ENCODE measurements around the gene SCAF11.
A peak's percentile ranks its signal among the peaks of the same experiment; 100 is the strongest.
"Not testable (repeated sequence)": the region's sequence is repeated elsewhere in the genome, so short reads cannot be mapped to it uniquely, and the experiment has no call there.

Gene SCAF11, protein sequence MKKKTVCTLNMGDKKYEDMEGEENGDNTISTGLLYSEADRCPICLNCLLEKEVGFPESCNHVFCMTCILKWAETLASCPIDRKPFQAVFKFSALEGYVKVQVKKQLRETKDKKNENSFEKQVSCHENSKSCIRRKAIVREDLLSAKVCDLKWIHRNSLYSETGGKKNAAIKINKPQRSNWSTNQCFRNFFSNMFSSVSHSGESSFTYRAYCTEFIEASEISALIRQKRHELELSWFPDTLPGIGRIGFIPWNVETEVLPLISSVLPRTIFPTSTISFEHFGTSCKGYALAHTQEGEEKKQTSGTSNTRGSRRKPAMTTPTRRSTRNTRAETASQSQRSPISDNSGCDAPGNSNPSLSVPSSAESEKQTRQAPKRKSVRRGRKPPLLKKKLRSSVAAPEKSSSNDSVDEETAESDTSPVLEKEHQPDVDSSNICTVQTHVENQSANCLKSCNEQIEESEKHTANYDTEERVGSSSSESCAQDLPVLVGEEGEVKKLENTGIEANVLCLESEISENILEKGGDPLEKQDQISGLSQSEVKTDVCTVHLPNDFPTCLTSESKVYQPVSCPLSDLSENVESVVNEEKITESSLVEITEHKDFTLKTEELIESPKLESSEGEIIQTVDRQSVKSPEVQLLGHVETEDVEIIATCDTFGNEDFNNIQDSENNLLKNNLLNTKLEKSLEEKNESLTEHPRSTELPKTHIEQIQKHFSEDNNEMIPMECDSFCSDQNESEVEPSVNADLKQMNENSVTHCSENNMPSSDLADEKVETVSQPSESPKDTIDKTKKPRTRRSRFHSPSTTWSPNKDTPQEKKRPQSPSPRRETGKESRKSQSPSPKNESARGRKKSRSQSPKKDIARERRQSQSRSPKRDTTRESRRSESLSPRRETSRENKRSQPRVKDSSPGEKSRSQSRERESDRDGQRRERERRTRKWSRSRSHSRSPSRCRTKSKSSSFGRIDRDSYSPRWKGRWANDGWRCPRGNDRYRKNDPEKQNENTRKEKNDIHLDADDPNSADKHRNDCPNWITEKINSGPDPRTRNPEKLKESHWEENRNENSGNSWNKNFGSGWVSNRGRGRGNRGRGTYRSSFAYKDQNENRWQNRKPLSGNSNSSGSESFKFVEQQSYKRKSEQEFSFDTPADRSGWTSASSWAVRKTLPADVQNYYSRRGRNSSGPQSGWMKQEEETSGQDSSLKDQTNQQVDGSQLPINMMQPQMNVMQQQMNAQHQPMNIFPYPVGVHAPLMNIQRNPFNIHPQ (N-terminal part only)

DNA sequence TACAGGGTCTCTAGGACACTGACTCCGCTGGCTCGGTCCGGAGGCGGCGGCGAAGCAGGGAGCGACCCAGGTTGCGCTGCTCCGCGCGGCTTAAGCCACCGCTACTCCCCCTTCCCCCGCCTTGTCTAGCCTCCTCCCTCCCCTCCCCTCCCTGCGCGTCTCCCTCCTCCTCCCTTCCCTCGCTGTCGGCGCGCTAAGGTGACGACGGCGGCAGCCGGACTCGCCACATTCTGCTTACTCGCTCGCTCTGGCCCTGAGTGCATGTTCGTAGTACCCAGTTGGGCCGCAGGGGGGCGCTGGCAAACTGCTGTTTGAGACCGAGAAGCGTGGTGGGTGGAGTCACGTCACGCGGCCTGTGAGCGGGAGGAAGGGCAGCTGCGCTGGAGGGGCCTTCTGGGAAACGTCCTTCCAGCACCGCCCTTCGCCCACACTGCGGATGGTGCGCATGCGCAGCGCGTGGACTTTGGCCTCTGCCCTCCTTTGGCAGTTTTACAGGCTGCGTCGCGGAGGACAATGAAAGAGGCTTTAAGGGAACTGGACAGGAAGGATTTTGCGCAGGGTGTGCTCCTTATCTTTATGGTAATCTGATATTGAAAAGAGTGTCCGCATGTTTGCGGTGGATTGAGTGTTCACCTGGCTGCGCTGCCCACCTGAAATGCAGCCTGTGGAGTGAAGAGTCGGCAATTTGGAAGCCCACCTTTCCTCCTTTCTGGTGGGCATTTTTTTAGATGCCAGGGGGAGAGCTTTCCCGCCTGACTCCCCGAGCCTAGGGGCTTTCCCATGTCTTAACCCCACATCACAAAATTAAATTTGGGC, at the start of gene SCAF11:
Gene SCAF11, minus strand, starts transcription at position 107 of the 816 bp plus-strand sequence. CDS start 26,407 bp downstream, outside the sequence.
- DNase-seq = peak; percentile 99

DNA sequence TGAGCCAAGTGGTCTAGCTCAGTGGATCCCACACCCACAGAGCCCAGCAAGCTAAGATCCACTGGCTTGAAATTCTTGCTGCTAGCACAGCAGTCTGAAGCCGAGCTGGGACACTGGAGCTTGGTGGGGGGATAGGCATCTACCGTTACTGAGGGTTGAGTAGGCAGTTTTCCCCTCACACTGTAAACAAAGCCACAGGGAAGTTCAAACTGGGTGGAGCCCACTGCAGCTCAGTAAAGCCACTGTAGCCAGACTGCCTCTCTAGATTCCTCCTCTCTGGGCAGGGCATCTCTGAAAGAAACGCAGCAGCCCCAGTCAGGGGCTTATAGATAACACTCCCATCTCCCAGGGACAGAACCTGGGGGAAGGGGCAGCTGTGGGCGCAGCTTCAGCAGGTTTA, 46.7 kb upstream of the SCAF11 start:
- DNase-seq = peak; percentile 15

DNA sequence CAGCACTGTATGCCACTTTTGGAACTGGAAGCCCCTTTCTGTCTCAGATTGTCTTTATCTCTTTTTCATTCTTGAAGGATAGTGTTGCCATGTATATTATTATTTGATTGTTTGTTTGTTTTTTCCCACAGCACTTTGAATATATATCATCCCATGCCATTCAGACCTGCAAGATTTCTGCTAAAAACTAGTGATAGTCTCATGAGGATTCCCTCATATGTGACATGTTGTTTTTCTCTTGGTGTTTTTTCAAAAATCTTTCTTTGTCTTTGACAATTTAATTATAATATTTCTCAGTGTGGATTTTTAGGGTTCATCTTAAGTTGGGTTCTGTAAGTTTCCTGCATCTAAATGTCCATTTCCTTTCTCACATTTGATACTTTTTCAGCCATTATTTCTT, 36.8 kb upstream of the SCAF11 start:
- no peak for DNase-seq

DNA sequence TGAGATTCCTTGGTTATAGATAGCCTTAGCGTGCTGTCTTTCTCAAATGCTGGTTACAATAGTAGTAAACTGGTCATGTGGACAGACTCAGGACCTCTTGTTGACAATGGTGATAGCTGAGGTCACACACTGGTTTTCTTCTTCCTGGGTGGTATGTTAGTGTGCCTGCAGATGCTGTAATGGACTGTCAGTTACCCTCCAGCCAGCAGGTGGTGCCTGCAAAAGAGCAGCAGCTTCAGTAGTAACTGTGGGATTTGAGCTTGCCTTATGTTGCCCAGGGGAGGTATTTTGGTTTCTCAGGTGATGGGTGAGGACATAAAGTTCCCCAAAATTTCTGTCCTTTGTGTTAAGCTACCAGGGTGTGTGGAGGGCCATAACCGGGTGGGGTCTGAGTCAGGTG, 33.7 kb upstream of the SCAF11 start:
- DNase-seq = no peak

DNA sequence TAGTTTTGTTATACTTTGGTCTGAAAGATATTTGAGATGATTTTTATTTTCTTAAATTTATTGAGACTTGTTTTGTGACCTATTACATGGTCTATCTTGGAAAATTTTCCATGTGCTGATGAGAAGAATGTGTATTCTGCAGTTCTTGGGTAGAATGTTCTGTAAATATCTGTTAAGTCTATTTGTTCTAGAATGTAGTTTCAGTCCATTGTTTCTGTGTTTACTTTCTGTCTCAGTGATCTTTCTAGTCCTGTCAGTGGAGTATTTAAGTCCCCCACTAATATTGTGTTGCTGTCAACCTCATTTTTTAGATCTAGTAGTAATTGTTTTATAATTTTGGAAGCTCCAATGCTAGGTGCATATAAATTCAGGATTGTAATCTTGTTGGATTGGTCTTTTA, 30.4 kb upstream of the SCAF11 start:
- DNase-seq = no peak

DNA sequence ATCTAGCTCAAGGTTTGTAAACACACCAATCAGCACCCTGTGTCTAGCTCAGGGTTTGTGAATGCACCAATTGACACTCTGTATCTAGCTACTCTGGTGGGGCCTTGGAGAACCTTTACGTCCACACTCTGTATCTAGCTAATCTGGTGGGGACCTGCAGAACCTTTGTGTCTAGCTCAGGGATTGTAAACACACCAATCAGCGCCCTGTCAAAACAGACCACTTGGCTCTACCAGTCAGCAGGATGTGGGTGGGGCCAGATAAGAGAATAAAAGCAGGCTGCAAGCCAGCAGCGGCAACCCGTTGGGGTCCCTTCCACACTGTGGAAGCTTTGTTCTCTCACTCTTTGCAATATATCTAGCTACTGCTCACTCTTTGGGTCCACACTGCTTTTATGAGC, 28.3 kb upstream of the SCAF11 start:
- not testable (repeated sequence) for DNase-seq

DNA sequence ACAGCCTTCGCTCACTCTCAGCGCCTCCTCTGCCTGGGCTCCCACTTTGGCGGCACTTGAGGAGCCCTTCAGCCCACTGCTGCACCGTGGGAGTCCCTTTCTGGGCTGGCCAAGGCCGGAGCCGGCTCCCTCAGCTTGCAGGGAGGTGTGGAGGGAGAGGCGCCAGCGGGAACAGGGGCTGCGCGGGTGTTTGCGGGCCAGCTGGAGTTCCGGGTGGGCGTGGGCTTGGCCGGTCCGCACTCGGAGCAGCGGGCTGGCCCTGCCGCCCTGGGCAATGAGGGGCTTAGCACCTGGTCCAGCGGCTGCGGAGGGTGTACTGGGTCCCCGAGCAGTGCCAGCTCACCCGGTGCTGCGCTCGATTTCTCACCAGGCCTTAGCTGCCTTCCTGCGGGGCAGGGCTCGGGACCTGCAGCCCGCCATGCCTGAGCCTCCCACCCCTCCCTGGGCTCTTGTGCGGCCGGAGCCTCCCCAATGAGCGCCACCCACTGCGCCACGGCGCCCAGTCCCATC, 27.5 kb upstream of the SCAF11 start:
- not testable (repeated sequence) for DNase-seq

DNA sequence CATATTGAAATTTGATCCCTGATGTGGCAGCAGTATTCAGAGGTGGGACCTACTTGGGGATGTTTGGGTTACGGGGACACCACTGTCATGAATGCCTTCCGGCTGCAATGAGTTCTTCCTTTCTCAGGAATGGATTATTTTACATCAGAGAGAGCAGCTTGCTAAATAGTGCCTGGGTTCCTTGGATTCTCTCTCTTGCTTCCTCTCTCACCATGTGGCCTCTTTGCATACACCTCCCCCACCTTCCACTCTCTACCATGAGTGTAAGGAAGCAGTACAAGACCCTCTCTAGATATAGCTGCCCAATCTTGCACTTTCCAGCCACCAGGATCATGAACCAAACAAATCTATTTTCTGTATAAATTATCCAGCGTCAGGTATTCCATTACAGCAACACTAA, 15.4 kb upstream of the SCAF11 start:
- DNase-seq = no peak

DNA sequence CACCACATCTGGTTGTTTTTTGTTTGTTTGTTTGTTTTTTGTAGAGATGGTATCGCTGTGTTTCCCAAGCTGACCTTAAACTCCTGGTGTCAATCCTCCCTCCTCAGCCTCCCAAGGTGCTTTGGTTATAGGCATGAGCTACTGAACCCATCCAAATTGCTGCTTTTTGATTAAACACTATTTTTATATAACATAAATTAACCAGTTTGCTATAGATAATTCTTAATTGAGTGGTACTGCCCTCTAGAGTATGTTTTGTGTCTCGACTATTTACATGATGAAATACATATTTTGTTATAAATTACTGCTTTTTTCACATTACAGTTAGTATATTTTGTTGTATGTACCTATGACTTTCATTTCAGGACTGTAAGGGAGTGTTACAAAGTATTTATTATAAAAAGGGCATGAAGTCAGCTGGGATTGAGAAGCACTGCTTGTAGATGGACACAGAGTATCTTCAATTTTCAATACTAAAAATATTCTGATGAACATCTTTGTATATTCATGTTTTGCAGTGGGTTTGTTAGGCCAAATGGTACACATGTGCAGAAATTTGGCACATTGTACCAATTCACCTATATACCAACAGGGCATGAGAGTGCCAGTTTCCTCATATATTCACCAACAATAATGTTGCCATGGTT, 14.9 kb upstream of the SCAF11 start:
- no peak for DNase-seq

DNA sequence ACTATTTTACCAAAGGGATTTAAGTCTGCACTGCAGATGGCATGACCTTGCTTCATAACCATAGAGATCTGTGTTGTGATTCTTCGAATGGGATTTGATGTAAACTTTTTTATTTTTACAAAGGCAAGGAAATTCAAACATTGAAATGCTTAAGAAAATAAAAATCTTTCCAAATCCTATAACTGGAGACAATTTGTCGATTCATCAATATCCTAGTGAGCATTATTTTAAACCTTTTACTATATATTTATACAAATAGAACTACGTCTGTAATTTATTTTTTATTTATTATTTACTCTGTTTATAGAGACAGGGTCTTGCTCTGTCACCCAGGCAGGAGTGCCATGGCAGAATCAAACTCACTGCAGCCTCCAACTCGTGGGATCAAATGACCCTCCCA, 14.3 kb upstream of the SCAF11 start:
- DNase-seq = no peak

DNA sequence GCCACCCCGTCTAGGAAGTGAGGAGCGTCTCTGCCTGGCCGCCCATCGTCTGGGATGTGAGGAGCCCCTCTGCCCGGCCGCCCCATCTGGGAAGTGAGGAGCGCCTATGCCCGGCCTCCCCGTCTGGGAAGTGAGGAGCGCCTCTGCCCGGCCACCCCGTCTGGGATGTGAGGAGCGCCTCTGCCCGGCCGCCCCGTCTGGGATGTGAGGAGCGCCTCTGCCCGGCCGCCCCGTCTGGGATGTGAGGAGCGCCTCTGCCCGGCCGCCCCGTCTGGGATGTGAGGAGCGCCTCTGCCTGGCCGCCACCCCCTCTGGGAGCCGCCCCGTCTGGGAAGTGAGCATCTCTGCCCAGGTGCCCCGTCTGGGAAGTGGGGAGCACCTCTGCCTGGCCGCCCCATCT, 9.7 kb upstream of the SCAF11 start:
- DNase-seq = not testable (repeated sequence)

DNA sequence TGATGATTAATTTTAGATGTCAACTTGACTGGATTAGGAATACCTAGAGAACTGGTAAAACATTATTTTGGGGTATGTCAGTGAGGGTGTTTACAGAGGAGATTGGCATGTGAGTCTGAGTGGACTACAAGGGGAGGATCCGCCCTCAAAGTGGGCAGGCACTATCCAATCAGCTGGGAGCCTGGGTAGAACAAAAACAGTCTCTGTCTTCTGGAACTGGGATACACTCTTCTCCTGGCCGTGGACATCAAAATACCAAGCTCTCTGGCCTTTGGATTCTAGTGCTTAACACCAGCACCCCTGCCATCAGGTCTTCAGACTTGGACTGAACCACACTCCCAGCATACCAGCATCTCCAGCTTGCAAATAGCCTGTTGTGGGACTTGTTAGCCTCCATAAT, 4.4 kb upstream of the SCAF11 start:
- no peak for DNase-seq

DNA sequence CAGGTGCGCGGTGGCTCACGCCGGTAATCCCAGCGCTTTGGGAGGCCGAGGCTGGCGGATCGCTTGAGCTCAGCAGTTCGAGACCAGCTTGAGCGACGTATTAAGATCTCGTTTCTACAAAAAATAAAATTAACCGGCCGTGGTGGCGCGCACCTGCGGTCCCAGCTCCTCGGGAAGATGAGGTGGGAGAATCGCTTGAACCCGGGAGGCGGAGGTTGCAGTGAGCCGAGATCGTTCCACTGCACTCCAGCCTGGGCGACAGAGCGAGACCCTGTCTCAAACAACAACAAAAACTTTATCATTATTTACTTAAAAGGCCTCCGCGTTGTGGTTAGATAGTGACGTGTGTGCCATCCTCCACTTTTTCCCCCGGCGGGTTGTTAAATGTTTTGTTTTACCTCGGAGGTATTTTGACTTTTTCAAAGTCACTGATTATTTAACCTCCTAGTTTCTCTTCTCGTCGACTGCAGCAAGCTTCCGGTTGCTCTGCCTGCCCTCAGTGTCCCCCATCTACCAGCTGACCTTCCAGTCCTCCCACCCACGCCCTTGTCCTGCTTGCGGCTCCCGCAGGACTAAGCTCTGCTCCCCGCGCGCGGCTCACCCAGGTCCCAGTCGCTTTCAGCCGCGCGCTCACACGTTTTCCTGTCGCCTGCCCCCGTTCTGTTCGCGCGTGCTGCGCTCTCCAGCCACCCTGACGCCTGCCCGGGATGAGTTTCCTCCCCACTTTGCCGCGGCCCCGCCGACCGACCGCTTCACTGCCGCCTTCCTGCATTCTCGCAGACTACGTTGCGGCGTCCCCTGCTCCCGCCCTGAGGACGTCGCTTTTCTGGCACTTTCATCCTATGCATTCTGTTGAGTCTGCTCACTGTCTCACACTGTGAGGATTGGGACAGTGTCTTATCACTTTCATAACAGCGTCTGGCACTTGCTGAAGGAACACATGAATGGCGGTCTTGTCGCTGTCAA, 1.2 kb upstream of the SCAF11 start:
- DNase-seq = peak; percentile 76

DNA sequence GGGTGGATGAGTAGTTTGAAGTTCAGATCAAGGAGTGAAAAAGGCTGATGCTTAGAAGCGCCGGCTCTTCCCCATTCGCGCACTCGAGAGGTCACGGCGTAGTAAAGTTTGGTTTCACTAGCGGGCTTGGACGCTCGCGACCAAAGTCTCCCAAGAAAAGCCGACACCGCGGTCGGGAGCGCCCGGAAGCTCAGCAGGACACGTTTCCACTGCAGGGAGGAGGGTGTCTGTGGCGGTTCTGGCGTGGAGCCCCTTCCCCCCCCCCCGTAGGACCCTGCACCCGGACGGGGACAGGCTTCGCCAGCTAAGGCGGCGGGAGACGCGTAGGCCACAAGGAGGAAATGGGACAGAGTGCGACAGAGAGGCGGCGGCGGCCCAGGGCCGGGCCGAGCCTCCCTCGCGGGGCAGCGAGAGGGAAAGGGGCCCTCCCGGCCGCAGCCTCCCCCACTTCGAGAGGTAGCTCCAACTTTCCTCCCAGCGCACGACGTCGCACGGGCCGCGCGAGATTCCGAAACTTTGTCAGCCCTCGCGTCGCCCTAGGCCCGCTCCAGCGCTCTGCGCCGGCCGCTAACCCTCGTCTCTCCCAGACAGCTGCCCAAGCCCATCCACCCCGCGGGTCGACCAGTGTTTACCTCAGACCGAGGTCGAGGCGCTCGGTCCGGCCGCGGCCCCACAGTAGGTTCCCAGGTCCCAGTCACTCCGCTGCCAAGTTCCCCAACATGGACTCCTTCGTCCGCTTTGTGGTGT, 480 bp downstream of the SCAF11 start:
- DNase-seq = peak; percentile 41

DNA sequence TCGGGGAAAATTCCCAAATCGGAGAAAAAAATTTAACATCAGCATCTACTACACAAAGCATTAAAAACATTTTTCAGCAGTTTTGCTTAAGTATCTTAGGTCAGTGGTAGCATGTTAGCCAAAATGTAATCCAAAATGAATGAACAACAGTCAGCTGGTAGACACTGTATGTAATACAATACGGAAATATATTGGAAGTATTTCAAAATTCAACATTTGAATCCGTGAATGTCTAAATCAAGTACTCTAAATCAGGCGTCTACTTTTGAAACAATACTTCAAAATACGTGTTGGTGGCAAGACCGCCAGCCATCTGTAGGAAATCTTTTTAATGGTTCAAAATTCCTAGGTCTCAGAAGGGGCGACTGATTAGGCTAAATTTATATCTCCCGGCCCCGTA, 1.1 kb downstream of the SCAF11 start:
- DNase-seq = no peak

DNA sequence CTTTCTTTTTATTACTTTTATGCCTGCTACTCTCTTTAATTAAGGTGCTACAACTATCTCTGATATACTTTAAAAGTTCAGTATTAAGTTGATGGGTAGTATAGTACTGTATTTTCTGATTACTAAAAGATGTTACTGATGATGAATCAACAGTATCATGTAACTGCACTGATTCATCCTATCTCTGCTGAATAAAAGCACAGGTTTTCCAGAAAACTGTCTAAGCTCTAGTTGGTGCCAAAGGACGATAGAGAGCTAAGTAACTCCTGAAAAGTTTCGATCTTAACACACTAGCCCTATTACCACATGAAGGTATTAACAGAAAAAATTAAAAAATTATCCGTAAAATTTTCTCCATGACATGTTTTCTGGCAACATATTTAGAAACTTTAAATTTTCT, 2.1 kb downstream of the SCAF11 start:
- DNase-seq = no peak

DNA sequence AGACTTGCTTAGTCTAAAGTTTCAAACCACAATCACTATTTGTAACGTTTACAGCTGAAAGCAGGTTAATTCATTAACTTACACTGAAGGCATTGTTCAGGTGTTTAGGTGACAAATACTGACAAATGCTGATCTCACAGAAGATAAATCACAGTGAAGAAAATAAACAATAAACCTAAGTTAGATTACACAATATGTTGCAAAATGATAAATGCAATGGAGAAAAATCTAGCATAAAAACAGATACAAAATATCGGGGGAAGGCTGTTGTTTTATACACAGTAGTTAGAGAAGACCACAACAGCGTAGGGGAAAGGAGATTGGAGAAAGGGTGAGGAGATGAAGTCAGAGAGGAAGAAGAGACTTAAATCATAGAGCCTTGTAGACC, 3.0 kb downstream of the SCAF11 start:
- DNase-seq = no peak

DNA sequence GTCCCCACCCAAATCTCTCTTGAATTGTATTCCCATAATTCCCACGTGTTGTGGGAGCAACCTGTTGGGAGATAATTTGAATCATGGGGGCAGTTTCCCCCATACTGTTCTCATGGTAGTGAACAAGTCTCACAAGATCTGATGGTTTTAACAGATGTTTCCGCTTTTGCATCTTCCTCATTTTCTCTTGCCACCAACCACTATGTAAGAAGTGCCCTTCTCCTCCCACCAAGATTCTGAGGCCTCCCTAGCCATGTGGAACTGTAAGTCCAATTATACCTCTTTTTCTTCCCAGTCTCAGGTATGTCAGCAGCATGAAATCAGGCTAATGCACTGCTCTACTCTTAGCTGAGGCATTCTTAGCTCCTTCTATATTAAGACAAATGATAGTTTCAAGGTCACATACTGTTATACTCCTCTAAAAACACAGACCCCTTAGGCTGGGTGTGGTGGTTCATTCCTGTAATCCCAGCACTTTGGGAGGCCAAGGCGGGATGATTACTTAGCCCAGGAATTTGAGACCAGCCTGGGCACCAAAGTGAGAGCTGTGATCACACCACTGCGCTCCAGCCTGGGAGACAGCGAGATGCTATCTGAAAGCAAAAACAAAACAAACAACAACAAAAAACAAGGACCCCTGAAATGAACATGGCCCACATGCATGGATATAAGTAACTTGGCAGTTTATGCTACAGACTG, 3.6 kb downstream of the SCAF11 start:
- DNase-seq = no peak
